ENCODE data around the gene FOXJ3. TPM values are rescaled to one million over a fixed set of nuclear protein-coding genes. Genes with fewer than 3 reads are reported as not detected.

The FOXJ3 gene
- total and polyA plus RNA-seq, 2 of the 8 experiments (the other 6 are each of a cell fraction or from before 2014, with no cell fraction given) = 48.6 to 51.9 TPM

GRCh38 chr1:42251042-42251441 is 84.0 kb downstream of the FOXJ3 start (continued):
- TF ChIP-seq ZNF274 (IDR thresholded peaks at IDR 0.05; ENCODE audit: borderline replicate concordance, extremely low read depth, low read length) (no peak), BCL11A (IDR thresholded peaks at IDR 0.05; ENCODE audit: low read depth in 2 of 2, low read length in 2 of 2) (no peak), SRF (IDR thresholded peaks at IDR 0.05; ENCODE audit: low read depth, low read length) (no peak), KDM1A (IDR thresholded peaks at IDR 0.05; ENCODE audit: borderline replicate concordance, low read length) (no peak), CTBP2 (IDR thresholded peaks at IDR 0.05; ENCODE audit: borderline replicate concordance, insufficient read depth, insufficient read length, low read length) (no peak)

All from H1 (cell line).